ENCODE measurements around the gene SDCCAG8.
A peak's percentile ranks its signal among the peaks of the same experiment; 100 is the strongest.

Gene SDCCAG8

GRCh38 chr1:243434594-243434993, 178.8 kb downstream of the SDCCAG8 start:
- H3K36me3 Mint-ChIP-seq (ENCODE audit: low read depth): peaks cover 17% of the 10 kb centered on the region
- H3K27me3 Mint-ChIP-seq (ENCODE audit: low read depth): no peaks in the 10 kb centered on the region
- no peaks in the 10 kb centered on the region for H3K9me3 Mint-ChIP-seq
- H3K4me1 Mint-ChIP-seq: peaks cover 28% of the 10 kb centered on the region
- no peak overlapping the region for H3K4me3 Mint-ChIP-seq
- TF ChIP-seq, protein P1, sequence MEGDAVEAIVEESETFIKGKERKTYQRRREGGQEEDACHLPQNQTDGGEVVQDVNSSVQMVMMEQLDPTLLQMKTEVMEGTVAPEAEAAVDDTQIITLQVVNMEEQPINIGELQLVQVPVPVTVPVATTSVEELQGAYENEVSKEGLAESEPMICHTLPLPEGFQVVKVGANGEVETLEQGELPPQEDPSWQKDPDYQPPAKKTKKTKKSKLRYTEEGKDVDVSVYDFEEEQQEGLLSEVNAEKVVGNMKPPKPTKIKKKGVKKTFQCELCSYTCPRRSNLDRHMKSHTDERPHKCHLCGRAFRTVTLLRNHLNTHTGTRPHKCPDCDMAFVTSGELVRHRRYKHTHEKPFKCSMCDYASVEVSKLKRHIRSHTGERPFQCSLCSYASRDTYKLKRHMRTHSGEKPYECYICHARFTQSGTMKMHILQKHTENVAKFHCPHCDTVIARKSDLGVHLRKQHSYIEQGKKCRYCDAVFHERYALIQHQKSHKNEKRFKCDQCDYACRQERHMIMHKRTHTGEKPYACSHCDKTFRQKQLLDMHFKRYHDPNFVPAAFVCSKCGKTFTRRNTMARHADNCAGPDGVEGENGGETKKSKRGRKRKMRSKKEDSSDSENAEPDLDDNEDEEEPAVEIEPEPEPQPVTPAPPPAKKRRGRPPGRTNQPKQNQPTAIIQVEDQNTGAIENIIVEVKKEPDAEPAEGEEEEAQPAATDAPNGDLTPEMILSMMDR (IDR thresholded peaks at IDR 0.05; ENCODE audit: unreplicated experiment in 3 of 3): no peak
- H3K27ac Mint-ChIP-seq: peak overlapping the region in 1 of 3 experiments; percentile 6

- H3K4me3 Mint-ChIP-seq: no peak overlapping the region
- peaks cover 33% of the 10 kb centered on the region for H3K4me1 Mint-ChIP-seq
- H3K9me3 Mint-ChIP-seq: no peaks in the 10 kb centered on the region
- H3K36me3 Mint-ChIP-seq (ENCODE audit: low read depth): peaks cover 14% of the 10 kb centered on the region
- TF ChIP-seq, protein P1 (IDR thresholded peaks at IDR 0.05; ENCODE audit: unreplicated experiment in 3 of 3): no peak
- H3K27me3 Mint-ChIP-seq (ENCODE audit: low read depth): no peaks in the 10 kb centered on the region
- H3K27ac Mint-ChIP-seq: no peak overlapping the region
Observed at GRCh38 chr1:243435836-243436235, 180.0 kb downstream of the SDCCAG8 start.

DNA sequence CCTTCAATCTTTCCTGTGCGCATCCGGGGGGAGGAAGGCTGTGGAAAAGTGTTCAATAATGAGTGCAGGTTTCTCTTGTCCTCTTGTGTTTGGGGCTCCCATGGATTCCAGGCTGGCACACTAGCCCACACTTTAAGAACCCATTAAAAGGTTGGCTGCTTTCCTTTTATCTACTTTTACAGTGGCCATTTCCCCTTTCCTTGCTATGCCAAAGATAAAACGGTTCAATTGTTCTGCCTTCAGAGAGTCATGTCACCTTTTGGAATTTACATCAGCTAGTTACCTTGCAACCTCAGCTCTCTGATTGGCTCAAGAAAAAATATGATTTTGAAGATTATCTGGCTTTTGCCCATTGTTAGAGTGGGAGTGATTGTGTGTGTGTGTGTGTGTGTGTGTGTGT, 182.3 kb downstream of the SDCCAG8 start:
- Mint-ChIP-seq H3K4me1 (peaks cover 34% of the 10 kb centered on the region), H3K36me3 (ENCODE audit: low read depth) (peaks cover 9% of the 10 kb centered on the region), H3K27me3 (ENCODE audit: low read depth) (peaks cover 4% of the 10 kb centered on the region), H3K9me3 (no peaks in the 10 kb centered on the region), H3K27ac (peak overlapping the region in 2 of 3 experiments; percentile 1 to 37), H3K4me3 (no peak overlapping the region)
- TF ChIP-seq, protein P1 (IDR thresholded peaks at IDR 0.05; ENCODE audit: unreplicated experiment in 3 of 3): no peak

DNA sequence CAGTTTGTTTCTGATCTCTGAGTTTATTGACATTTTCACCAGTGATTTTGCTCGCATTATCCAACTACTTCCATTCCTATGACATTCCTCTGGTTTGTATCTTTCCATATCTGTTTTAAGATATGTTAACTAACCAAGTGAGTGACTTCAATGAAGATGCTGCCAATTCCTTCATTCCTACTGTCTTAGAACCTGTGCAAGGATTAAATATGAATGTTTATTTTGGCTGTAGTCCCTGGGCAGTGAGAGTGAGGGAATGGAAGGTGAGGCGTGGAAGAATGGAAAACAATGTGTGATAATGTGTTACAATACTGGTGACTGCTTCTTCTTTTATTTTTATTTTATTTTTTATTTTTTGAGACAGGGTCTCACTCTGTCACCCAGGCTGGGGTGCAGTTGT, 183.0 kb downstream of the SDCCAG8 start:
- peaks cover 9% of the 10 kb centered on the region for H3K36me3 Mint-ChIP-seq (ENCODE audit: low read depth)
- TF ChIP-seq, protein P1 (IDR thresholded peaks at IDR 0.05; ENCODE audit: unreplicated experiment in 3 of 3): no peak
- peaks cover 29% of the 10 kb centered on the region for H3K4me1 Mint-ChIP-seq
- peak overlapping the region in 2 of 3 experiments; percentile 1 to 17 for H3K27ac Mint-ChIP-seq
- H3K4me3 Mint-ChIP-seq: no peak overlapping the region
- peaks cover 4% of the 10 kb centered on the region for H3K27me3 Mint-ChIP-seq (ENCODE audit: low read depth)
- no peaks in the 10 kb centered on the region for H3K9me3 Mint-ChIP-seq

DNA sequence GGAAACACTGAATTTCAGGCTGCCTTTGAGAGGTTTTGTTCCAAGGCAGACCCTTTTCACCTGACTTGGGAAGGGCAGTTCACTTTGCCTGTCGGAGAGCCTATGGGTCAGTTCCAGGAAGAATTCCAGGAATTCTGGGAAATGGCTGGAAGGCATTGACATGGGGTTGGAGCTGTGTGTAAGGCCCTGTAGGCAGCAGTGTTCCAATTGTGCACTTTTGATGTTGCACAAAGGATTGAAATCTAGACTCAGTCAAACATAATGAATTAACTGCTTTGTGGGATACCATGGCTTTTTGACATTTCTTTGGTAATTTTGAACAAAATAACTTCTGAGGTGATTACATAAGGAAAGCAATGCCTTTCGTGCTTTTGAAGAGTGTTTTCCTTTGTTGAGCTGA, 184.6 kb downstream of the SDCCAG8 start:
- H3K36me3 Mint-ChIP-seq (ENCODE audit: low read depth): peaks cover 9% of the 10 kb centered on the region

GRCh38 chr1:243441601-243442000, 185.8 kb downstream of the SDCCAG8 start:
- H3K27me3 Mint-ChIP-seq (ENCODE audit: low read depth): peaks cover 4% of the 10 kb centered on the region
- TF ChIP-seq, protein P1 (IDR thresholded peaks at IDR 0.05; ENCODE audit: unreplicated experiment in 3 of 3): no peak
- H3K36me3 Mint-ChIP-seq (ENCODE audit: low read depth): peaks cover 9% of the 10 kb centered on the region
- peaks cover 20% of the 10 kb centered on the region for H3K4me1 Mint-ChIP-seq
- H3K4me3 Mint-ChIP-seq: no peak overlapping the region
- H3K9me3 Mint-ChIP-seq: no peaks in the 10 kb centered on the region
- H3K27ac Mint-ChIP-seq: peak overlapping the region in 1 of 3 experiments; percentile 16

More for the DNA sequence above, 184.6 kb downstream of the SDCCAG8 start:
- Mint-ChIP-seq H3K27me3 (ENCODE audit: low read depth) (peaks cover 4% of the 10 kb centered on the region), H3K4me3 (no peak overlapping the region), H3K27ac (peak overlapping the region in 1 of 3 experiments; percentile 16), H3K4me1 (peaks cover 20% of the 10 kb centered on the region), H3K9me3 (no peaks in the 10 kb centered on the region)
- TF ChIP-seq, protein P1 (IDR thresholded peaks at IDR 0.05; ENCODE audit: unreplicated experiment in 3 of 3): no peak

Data from nephron (organoid).